COLO668 (cell line): ENCODE measurements around the gene UNC5B.

Experiments
- DNase-seq: peaks from one replicate; lab custom pipeline; 2025; ENCODE audit not compliant: unreplicated experiment; lab: John Stamatoyannopoulos, UW

The UNC5B gene

DNA sequence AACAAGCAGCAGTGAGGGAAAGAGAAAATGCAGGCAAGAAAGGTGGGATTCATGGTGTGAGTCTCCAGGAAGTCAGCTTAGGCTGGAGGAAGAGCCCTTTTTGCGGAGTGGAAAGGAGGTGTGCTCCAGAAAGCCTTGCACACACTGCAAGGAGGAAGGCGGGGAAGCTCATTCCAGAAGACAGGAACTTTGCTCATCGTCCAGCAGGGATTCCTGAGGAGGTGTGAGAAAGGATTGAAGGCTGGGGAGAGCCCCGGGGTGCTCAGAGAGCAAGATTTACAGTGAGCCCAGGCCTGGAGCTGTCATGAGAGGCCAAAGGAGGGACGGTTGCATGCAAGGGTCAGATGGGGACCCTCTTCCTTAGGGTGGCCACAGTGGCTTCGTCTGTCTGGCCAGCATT is 124.3 kb downstream of the UNC5B start:
- no peak for DNase-seq

GRCh38 chr10:71337219-71337701 is 124.9 kb downstream of the UNC5B start:
- peak; percentile 7 for DNase-seq

- no peak for DNase-seq
Observed at GRCh38 chr10:71338728-71339495, 126.5 kb downstream of the UNC5B start.

DNA sequence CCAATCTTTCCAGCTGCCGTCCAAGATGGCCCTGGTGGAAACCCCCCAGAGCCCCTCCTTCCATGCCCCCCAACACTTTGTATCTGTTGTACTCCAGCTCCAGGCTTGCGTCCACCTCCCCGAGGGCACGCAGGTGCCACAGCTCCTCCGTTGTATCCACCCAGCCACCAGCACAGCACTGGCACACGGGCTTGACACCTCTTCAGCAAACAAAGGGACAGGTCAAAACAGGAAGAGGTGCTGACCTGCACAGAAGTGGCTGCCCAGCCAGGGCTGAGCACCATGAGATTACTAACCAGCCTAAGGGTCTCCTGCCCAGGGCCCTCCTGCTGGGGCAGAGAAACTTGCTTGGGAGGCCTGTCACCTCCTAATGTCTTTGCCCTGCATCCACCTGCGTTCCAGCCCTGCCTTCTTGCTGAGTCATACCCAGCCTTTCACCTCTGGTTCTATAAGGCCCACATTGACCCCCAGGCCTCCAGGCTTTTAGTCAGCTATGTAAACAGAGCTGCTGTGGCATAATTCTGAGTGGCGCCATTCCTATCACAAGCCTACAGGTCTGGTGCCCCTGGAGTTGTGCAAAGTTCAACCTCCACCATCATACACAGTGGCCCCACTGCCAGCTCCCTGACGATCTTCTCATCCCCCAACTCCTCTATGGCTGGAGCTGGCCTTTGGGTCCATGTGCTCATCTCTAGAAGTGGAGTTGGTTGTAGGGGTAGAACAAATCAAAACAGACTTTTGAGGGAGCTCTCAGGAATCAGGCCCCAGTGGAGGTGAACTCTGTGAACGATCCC is 127.6 kb downstream of the UNC5B start:
- peak; percentile 53 for DNase-seq

- no peak for DNase-seq
Observed at GRCh38 chr10:71342573-71343391, 130.4 kb downstream of the UNC5B start.

- DNase-seq = no peak
Observed at GRCh38 chr10:71343392-71343773, 131.0 kb downstream of the UNC5B start.

DNA sequence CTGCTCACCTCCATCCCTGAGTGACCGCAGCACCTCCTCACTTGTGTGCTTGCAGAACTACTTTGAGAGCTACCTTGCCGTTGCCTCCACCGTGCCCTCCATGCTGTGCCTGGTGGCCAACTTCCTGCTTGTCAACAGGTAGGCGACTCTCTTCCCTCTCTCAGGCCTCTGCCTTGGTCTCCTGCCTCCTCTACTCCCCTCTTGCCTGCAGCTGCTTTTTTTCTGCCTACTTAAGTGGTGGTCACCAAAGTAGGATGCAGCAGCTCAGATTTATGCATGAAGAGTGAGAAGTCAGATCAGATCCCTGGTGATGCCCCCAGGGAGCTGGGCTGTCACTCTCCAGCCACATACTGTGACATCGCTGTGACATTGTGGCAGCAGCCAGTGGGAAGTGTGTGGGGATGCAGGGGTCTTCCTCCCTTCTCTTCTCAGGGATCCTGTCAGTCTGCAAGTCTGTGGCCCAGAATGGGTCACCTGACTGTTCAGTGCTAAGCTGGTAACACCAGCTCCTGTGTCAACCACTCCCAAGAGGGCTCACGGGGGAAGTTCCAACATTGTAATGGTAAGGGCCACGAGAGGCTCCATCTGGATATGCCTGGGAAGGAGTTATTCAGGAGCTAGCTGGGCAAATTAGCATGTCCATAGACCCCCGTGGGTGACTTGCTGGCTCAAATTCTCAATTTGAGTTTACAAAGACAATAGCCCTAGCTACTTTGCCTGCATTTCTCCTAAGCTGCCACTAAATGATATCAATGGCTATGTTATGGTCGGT is 132.0 kb downstream of the UNC5B start:
- DNase-seq = no peak

DNA sequence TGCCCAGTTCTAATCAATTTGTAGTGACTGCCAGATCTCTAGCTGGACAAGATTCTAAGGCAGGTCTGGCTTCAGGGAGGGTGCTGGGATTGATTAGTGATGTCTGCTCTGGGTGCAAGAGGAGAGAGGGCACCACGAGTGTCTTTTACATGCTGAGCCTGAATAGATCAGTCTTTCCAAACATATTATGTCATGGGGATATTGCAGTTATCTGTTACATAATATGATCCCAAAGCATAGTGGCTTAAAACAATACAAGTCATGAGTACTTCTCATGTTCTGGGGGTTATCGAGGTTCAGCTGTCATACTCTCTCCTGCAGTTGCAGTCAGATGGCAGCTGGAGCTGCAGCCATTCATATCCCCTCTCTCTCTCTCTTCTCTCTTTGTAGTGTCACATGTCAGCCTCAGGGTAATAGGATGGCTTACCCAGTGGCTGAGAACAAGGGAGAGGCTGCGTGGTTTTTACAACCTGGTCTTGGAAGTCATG is 132.7 kb downstream of the UNC5B start:
- peak; percentile 7 for DNase-seq

- DNase-seq = no peak
Observed at GRCh38 chr10:71345694-71346093, 133.3 kb downstream of the UNC5B start.

- no peak for DNase-seq
Observed at GRCh38 chr10:71346731-71347130, 134.4 kb downstream of the UNC5B start.

DNA sequence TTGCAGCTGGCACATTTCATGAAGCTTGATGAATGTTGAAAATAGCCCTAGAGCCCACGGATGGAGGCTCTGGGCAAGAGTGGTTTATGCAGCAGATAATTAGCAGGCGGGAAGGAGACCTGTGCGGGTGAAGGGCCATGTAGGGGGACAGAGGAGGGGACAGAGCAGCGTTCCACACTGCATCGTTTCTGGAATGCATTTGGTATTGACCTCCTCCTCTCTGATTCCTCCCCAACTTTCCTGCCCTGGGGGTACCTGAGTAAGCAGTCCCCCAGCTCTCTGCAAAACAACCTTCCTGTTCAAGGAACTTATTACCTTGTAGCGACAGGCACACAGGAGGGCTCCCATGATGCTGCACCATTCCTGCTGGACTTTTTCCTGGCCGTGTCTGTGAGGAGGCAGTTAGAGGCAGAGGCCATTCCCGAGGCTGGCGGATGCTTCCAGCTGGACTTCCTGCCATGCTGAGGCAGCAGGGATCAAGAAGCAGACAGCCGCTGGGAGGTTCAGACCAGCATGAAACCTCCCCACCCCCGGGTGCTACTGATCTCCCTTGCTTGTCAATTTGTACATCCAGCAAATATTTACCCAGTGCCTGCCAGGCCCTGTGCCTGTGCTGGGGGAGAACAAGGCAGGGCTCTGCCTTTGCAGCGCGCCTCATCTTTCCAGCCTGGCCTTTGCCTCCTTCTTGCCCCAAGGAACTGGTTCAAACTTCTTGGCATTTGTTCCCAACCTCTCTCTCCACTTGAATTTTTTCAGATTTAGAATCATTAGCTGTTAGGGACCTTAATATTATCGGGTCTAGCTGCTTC is 135.4 kb downstream of the UNC5B start:
- peak; percentile 57 for DNase-seq

GRCh38 chr10:71348850-71349249 is 136.5 kb downstream of the UNC5B start:
- no peak for DNase-seq

DNA sequence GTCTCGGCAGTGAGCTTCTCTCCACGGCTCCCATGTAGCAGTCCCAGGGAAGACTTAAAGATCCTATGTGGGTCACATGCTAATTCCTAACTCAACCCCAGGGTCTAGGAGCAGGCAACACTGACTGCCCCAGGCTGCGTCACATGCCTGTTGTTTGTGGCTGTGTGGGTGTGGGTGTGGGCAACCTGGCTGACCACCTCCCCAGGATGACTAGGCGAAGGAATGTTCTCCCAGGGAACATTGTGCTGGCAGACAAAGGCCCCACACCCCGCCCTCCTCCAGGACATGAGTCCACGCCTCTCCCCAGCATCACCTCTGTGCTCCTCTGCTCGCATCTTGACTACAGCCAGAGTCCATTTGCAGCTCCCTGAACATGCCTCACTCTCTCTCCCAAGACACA is 137.0 kb downstream of the UNC5B start:
- no peak for DNase-seq

- no peak for DNase-seq
Observed at GRCh38 chr10:71351087-71351486, 138.7 kb downstream of the UNC5B start.

DNA sequence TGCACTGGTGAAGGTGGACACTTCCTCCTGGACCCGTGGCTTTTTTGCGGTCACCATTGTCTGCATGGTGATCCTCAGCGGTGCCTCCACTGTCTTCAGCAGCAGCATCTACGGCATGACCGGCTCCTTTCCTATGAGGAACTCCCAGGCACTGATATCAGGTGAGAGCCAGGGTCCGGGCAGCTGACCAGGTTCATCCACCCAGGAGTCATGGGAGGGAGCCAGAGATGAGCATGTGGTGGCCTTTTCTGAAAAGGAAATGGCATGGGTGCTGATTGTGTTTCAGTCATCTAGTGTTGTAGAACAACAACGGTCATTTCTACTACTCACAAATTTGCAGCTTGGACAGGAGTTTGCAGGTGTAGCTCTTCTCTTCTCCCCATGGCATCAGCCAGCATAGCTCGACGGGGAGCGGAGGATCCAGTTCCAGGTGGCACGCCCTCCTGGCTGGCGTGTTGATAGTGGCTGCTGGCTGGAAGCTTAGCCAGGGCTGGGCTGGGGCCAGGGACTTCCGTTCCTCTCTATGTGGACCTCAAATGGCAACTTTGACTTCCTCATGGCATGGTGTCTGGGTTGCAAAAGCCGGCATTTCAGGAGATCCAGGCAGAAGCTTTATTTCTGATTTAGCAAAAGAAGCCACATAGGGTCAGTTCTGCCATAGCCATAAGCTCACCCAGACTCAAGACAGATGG is 139.4 kb downstream of the UNC5B start:
- no peak for DNase-seq
